NB4 (cell line): Measurements from ENCODE around the gene CTDP1.

Experiments
- POLR2A ChIP-seq: IDR thresholded peaks from 2 replicates; pipeline ENCODE4 v1.6.1; 2011; ENCODE audit warnings: mild to moderate bottlenecking; ENCODE audit not compliant: insufficient read length; ENCODE audit errors: extremely low read depth
- TF ChIP-seq, protein P1 (sequence below): IDR thresholded peaks from one replicate; pipeline ENCODE4 v1.5.1; 2012; ENCODE audit warnings: low read depth, low read length

- TF ChIP-seq, protein P1, sequence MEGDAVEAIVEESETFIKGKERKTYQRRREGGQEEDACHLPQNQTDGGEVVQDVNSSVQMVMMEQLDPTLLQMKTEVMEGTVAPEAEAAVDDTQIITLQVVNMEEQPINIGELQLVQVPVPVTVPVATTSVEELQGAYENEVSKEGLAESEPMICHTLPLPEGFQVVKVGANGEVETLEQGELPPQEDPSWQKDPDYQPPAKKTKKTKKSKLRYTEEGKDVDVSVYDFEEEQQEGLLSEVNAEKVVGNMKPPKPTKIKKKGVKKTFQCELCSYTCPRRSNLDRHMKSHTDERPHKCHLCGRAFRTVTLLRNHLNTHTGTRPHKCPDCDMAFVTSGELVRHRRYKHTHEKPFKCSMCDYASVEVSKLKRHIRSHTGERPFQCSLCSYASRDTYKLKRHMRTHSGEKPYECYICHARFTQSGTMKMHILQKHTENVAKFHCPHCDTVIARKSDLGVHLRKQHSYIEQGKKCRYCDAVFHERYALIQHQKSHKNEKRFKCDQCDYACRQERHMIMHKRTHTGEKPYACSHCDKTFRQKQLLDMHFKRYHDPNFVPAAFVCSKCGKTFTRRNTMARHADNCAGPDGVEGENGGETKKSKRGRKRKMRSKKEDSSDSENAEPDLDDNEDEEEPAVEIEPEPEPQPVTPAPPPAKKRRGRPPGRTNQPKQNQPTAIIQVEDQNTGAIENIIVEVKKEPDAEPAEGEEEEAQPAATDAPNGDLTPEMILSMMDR: no peak
- TF ChIP-seq POLR2A: no peak
Measured at GRCh38 chr18:79741362-79741700, 61.7 kb downstream of the CTDP1 start.
